K562 (cell line): ENCODE results near the gene FMNL3. TPM values are rescaled to one million over a fixed set of nuclear protein-coding genes. Genes with fewer than 3 reads are reported as not detected.

Experiments used
- ATAC-seq: fragments of 200-7000 bp; cut with Tn5 transposase; 3 replicates; pipeline ENCODE4 v1.9.1; 2020; ENCODE audit warnings: moderate library complexity
- BruUV-seq: library from RNA; stranded (reverse); fragments of 400-500 nt; replicated peaks from 2 replicates; lab custom pipeline; 2021; lab: Mats Ljungman, UMichigan
- CTCF ChIA-PET: fragments of 300-600 bp; formaldehyde crosslinking; extraction: SDS; loops from one replicate; lab custom pipeline; 2021; ENCODE audit warnings: low intra/inter-chr PET ratio; lab: Yijun Ruan, JAX
- POLR2A ChIA-PET: fragments of 300-600, 350-650 bp; sonication (Branson Sonifier 250); formaldehyde crosslinking; extraction: SDS; loops from one replicate; lab custom pipeline; 2021; ENCODE audit warnings: antibody characterized with exemption, inconsistent platforms; lab: Yijun Ruan, JAX
- DNase-seq, 4 experiments: peaks; one replicate each; pipeline versions ENCODE4 v3.0.0 to v3.0.0-alpha.2; 2011 to 2018; ENCODE audit warnings: low spot score in 3 of 4, mixed read lengths in 3 of 4; ENCODE audit errors: extremely low read depth in 1 of 4
- FAIRE-seq: peaks from 2 replicates; lab custom pipeline; 2011; peaks lifted over from hg19 to GRCh38; lab: Jason Lieb, UNC
- H2AFZ ChIP-seq: 2 replicates; pipeline ENCODE4 v1.6.0; 2011; ENCODE audit warnings: low read depth, low read length, control low read depth, inconsistent platforms
- H3K27ac ChIP-seq: fragments of 200-600 bp; 3 replicates; pipeline ENCODE4 v1.8.0; 2011; ENCODE audit warnings: low read depth, mild to moderate bottlenecking, control low read depth, inconsistent platforms, low read length, moderate library complexity, mixed read lengths; ENCODE audit errors: extremely low read depth
- H3K27me3 ChIP-seq, 2 experiments: fragments of 300-600 bp in 1 of 2; 2 replicates in 1 of 2; 3 replicates in 1 of 2; pipeline versions ENCODE4 v1.6.0 to v1.8.0; 2011; ENCODE audit warnings: inconsistent platforms in 2 of 2, low read length in 2 of 2, mild to moderate bottlenecking in 1 of 2, mixed read lengths in 1 of 2, moderate library complexity in 1 of 2; ENCODE audit not compliant: control insufficient read depth in 2 of 2, insufficient read depth in 2 of 2
- H3K36me3 ChIP-seq: fragments of 300-600 bp; 3 replicates; pipeline ENCODE4 v1.8.0; 2011; ENCODE audit warnings: mild to moderate bottlenecking, low read length, inconsistent platforms; ENCODE audit not compliant: control insufficient read depth, insufficient read depth
- H3K4me1 ChIP-seq, 2 experiments: fragments of 200-600 bp in 1 of 2; replicated peaks in 1 of 2; 2 replicates in 1 of 2; 3 replicates in 1 of 2; pipeline versions ENCODE4 v1.5.1 to v1.8.0; 2011; ENCODE audit warnings: inconsistent platforms in 2 of 2, low read length in 2 of 2, mild to moderate bottlenecking in 1 of 2, mixed read lengths in 1 of 2, moderate library complexity in 1 of 2; ENCODE audit not compliant: control insufficient read depth in 2 of 2, insufficient read depth in 2 of 2
- H3K4me2 ChIP-seq: 2 replicates; pipeline ENCODE4 v1.6.1; 2011; ENCODE audit warnings: low read length, control low read depth, inconsistent platforms, mixed read lengths; ENCODE audit not compliant: insufficient read depth
- H3K4me3 ChIP-seq: fragments of 200-600 bp; sonication (generic), shearing (Covaris generic); 2 replicates; pipeline ENCODE4 v1.5.1; 2016; ENCODE audit warnings: control low read depth, inconsistent platforms
- H3K79me2 ChIP-seq: fragments of 200-600 bp; 3 replicates; pipeline ENCODE4 v1.8.0; 2011; ENCODE audit warnings: low read length, inconsistent platforms; ENCODE audit not compliant: control insufficient read depth, insufficient read depth
- H3K9ac ChIP-seq, 2 experiments: 2 replicates each; pipeline versions ENCODE4 v1.6.0 to v1.6.1; 2011; ENCODE audit warnings: low read depth in 2 of 2, low read length in 2 of 2, control low read depth in 1 of 2, inconsistent platforms in 1 of 2, mild to moderate bottlenecking in 1 of 2, mixed read lengths in 1 of 2; ENCODE audit not compliant: insufficient read depth in 1 of 2
- H3K9me1 ChIP-seq: one replicate; pipeline ENCODE4 v1.6.0; 2011; ENCODE audit warnings: inconsistent platforms, mild to moderate bottlenecking, low read length, moderate library complexity; ENCODE audit not compliant: control insufficient read depth, insufficient read depth
- H3K9me3 ChIP-seq: replicated peaks from 2 replicates; pipeline ENCODE4 v1.5.1; 2011; ENCODE audit warnings: low read depth, low read length, inconsistent platforms; ENCODE audit not compliant: control insufficient read depth, insufficient read depth
- H4K20me1 ChIP-seq: replicated peaks from 2 replicates; pipeline ENCODE4 v1.6.1; 2011; ENCODE audit warnings: low read length, inconsistent platforms, mixed read lengths; ENCODE audit not compliant: control insufficient read depth, insufficient read depth
- ARHGAP35 ChIP-seq: fragments of 450-650 bp; IDR thresholded peaks from 2 replicates; pipeline ENCODE4 v1.6.1; 2018; ENCODE audit not compliant: partially characterized antibody
- ASH1L ChIP-seq: fragments of 450-650 bp; IDR thresholded peaks from 2 replicates; pipeline ENCODE4 v1.6.1; 2018; ENCODE audit warnings: borderline replicate concordance, mild to moderate bottlenecking, low read depth; ENCODE audit not compliant: partially characterized antibody
- ATF1 ChIP-seq, 2 experiments: fragments of 450-650 bp in 1 of 2; IDR thresholded peaks; 2 replicates each; pipeline ENCODE4 v1.6.1; 2016; ENCODE audit warnings: missing compliant biosample characterization in 1 of 2, missing genetic modification characterization in 1 of 2
- ATF7 ChIP-seq: fragments of 450-650 bp; IDR thresholded peaks from 2 replicates; pipeline ENCODE4 v1.7.1; 2014; ENCODE audit warnings: mild to moderate bottlenecking, moderate library complexity
- BDP1 ChIP-seq: IDR thresholded peaks from 3 replicates; pipeline ENCODE4 v1.6.1; 2011; ENCODE audit not compliant: insufficient read length, insufficient read depth
- C11orf30 ChIP-seq: fragments of 450-650 bp; IDR thresholded peaks from 2 replicates; pipeline ENCODE4 v1.6.1; 2016; ENCODE audit warnings: low read depth, mild to moderate bottlenecking
- CEBPG ChIP-seq, 3 experiments: fragments of 200-800 bp in 1 of 3; sonication (Bioruptor generic) in 1 of 3; sonication (generic) in 1 of 3; formaldehyde crosslinking in 1 of 3; IDR thresholded peaks in 2 of 3; conservative IDR thresholded peaks in 1 of 3; 2 replicates each; pipeline versions ENCODE4 v1.6.1 to v1.8.0; 2016 to 2022; ENCODE audit warnings: missing compliant biosample characterization in 2 of 3, missing genetic modification characterization in 2 of 3, mild to moderate bottlenecking in 1 of 3, missing genetic modification reagents in 1 of 3
- FOXK1 ChIP-seq: sonication (generic); formaldehyde crosslinking; IDR thresholded peaks from 2 replicates; pipeline ENCODE4 v1.8.0; 2022; ENCODE audit warnings: missing genetic modification reagents, mild to moderate bottlenecking, borderline replicate concordance
- HNRNPLL ChIP-seq: fragments of 200-400 bp; formaldehyde crosslinking; IDR thresholded peaks from 2 replicates; pipeline ENCODE4 v1.6.1; 2017; ENCODE audit warnings: low read length, low read depth, mild to moderate bottlenecking; ENCODE audit not compliant: poor library complexity, severe bottlenecking
- IFI16 ChIP-seq: fragments of 250-450 bp; sonication (Bioruptor Pico); IDR thresholded peaks from 2 replicates; pipeline ENCODE4 v2.1.2; 2022; ENCODE audit warnings: mild to moderate bottlenecking, inconsistent platforms
- JUND ChIP-seq, 2 experiments: IDR thresholded peaks; 2 replicates in 1 of 2; 3 replicates in 1 of 2; pipeline ENCODE4 v1.6.1; 2011; ENCODE audit warnings: borderline replicate concordance in 2 of 2, low read depth in 2 of 2, low read length in 2 of 2, improper control_type of control experiment in 1 of 2, missing biosample characterization in 1 of 2, missing genetic modification characterization in 1 of 2, missing genetic modification reagents in 1 of 2
- KLF16 ChIP-seq: IDR thresholded peaks from 2 replicates; pipeline ENCODE4 v1.6.1; 2016; ENCODE audit warnings: antibody characterized with exemption
- LARP7 ChIP-seq: fragments of 450-650 bp; IDR thresholded peaks from 2 replicates; pipeline ENCODE4 v1.6.1; 2016
- NFRKB ChIP-seq: fragments of 450-650 bp; IDR thresholded peaks from 2 replicates; pipeline ENCODE4 v1.6.1; 2016; ENCODE audit warnings: low read depth
- NR2F6 ChIP-seq: fragments of 450-650 bp; formaldehyde crosslinking; IDR thresholded peaks from 2 replicates; pipeline ENCODE4 v1.4.0; 2020; ENCODE audit warnings: mild to moderate bottlenecking
- RFX1 ChIP-seq: fragments of 450-650 bp; IDR thresholded peaks from 2 replicates; pipeline ENCODE4 v1.6.1; 2016; ENCODE audit warnings: mild to moderate bottlenecking, moderate library complexity
- SRF ChIP-seq, 2 experiments: fragments of 250-450, 450-650 bp in 1 of 2; sonication (Bioruptor Pico) in 1 of 2; sonication (generic) in 1 of 2; formaldehyde crosslinking; IDR thresholded peaks; 2 replicates each; pipeline versions ENCODE4 v1.5.0 to v1.5.1; 2020 to 2022; ENCODE audit warnings: mild to moderate bottlenecking in 1 of 2, missing genetic modification reagents in 1 of 2
- TBP ChIP-seq: optimal IDR thresholded peaks from 2 replicates; pipeline ENCODE3; 2011; ENCODE audit warnings: low read depth, low read length, improper control_type of control experiment
- TOE1 ChIP-seq, 2 experiments: fragments of 450-650 bp in 1 of 2; sonication (generic) in 1 of 2; formaldehyde crosslinking in 1 of 2; IDR thresholded peaks; 2 replicates each; pipeline versions ENCODE4 v1.7.1 to v1.8.0; 2016 to 2022; ENCODE audit warnings: borderline replicate concordance in 2 of 2, mild to moderate bottlenecking in 2 of 2, antibody characterized with exemption in 1 of 2, inconsistent platforms in 1 of 2, low read depth in 1 of 2, missing genetic modification reagents in 1 of 2, moderate library complexity in 1 of 2
- ZBTB1 ChIP-seq: sonication (generic); formaldehyde crosslinking; IDR thresholded peaks from 2 replicates; pipeline ENCODE4 v1.8.1; 2023; ENCODE audit warnings: missing genetic modification reagents, low read depth, mild to moderate bottlenecking, borderline replicate concordance
- ZNF165 ChIP-seq: fragments of 250-450 bp; sonication (Bioruptor Pico); IDR thresholded peaks from 2 replicates; pipeline ENCODE4 v1.4.0; 2020; ENCODE audit warnings: borderline replicate concordance
- WGBS: fragments of 100-300 bp; shearing (Covaris generic); methylation state at CpG from one replicate; pipeline ENCODE4 v1.1.6; 2016; ENCODE audit warnings: low coverage, mixed read lengths; ENCODE audit not compliant: insufficient coverage; ENCODE audit errors: missing lambda C conversion rate; 5-methylcytosine and 5-hydroxymethylcytosine counted together
- in situ Hi-C: fragments of 300-500 bp; cut with MboI; formaldehyde crosslinking; loops from 4 replicates; pipeline ENCODE4 v1.15.0; 2018; ENCODE audit warnings: inconsistent platforms, mixed read lengths
- intact Hi-C: fragments of 100-400 bp; cut with micrococcal nuclease; formaldehyde crosslinking; loops from 2 replicates; pipeline ENCODE4 v1.14.2; 2022
- polyA plus RNA-seq, 8 experiments: library from polyadenylated mRNA; depleted of rRNA in 4 of 8; stranded (reverse) in 5 of 8; unstranded in 3 of 8; fragments of >200 nt; fragmentation: Nextera tagmentation in 2 of 8; fragmentation: Illumina TruSeq in 1 of 8; extraction: Ambion mirVana in 2 of 8; extraction: Trizol in 1 of 8; gene quantifications; 2 replicates each; pipeline versions ENCODE4 v1.2.1 to v1.2.3, GENCODE V29; 2011 to 2014; ENCODE audit warnings: inconsistent platforms in 1 of 8, missing spikeins in 1 of 8
- total RNA-seq, 7 experiments: library from RNA; depleted of rRNA in 6 of 7; stranded (reverse); fragments of >200 nt in 6 of 7; fragmentation: Illumina TruSeq in 2 of 7; extraction: Trizol in 2 of 7; gene quantifications; 2 replicates each; pipeline versions ENCODE4 v1.2.1 to v1.2.3, GENCODE V29; 2011 to 2021; ENCODE audit warnings: low replicate concordance in 1 of 7
- TF ChIP-seq, protein P1 (sequence below): fragments of 450-650 bp; formaldehyde crosslinking; conservative IDR thresholded peaks from 2 replicates; pipeline ENCODE4 v1.4.0; 2022; ENCODE audit warnings: mild to moderate bottlenecking, missing genetic modification characterization

Gene FMNL3
- total and polyA plus RNA-seq, 9 of the 15 experiments (the other 6 are each of a cell fraction or from before 2014, with no cell fraction given), result 0.49 to 14.4 (median 6.8) TPM

DNA sequence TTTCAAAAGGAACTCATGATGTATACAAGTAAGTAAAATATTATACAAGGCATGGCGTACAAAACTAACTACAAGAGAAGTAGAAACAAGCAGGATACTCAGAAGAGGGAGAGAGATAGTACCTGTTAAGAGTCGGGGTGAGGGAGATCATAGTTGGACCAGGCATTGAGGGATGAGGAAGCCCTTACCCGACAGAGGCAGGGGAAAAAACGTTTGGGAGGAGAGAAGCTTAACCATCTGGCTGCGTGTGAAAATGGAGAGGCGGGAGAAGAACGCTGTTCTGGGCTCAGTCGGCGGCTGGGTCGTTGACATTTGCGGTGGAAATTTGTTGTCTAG, 575 bp upstream of the FMNL3 start:
- H3K4me2 ChIP-seq, result peak overlapping the region; percentile 14; the same call in 1 of the 2 replicates
- H3K27ac ChIP-seq, result no peak overlapping the region
- DNase-seq, result no peak
- H3K4me1 ChIP-seq, result peaks cover 14 to 41% of the 10 kb centered on the region in 2 experiments
- FAIRE-seq, result no peak
- H4K20me1 ChIP-seq, result peaks cover 4% of the 10 kb centered on the region; the same call in 1 of the 2 replicates
- H3K9ac ChIP-seq, result no peak overlapping the region
- no peaks in the 10 kb centered on the region for H3K27me3 ChIP-seq
- peak overlapping the region; percentile 94 for H2AFZ ChIP-seq
- intact Hi-C loops (loop anchor here (1.0 to 10.0 kb wide), 5 partner anchors 33 to 353 kb away; partner anchors contain the start of gene TMBIM6), in situ Hi-C loops (loop anchor here (5.0 kb wide), 1 partner anchor 65 kb away; no protein-coding TSS in a partner anchor)
- peaks cover 20% of the 10 kb centered on the region for H3K79me2 ChIP-seq
- POLR2A ChIA-PET, result no interaction called here
- CTCF ChIA-PET, result interaction anchor here (0.9 to 3.2 kb wide), 6 partner anchors 34 to 71 kb away, joined by 3 to 66 read pairs (median 4); no protein-coding TSS in a partner anchor
- WGBS, result 56% methylated on average over 11 of the region's 11 CpGs
- H3K9me3 ChIP-seq, result no peaks in the 10 kb centered on the region
- ATAC-seq, result no peak
- H3K4me3 ChIP-seq, result no peak overlapping the region
- H3K36me3 ChIP-seq, result no peaks in the 10 kb centered on the region
- no peaks in the 10 kb centered on the region for H3K9me1 ChIP-seq
- no TSS peak for BruUV-seq
- no peak for TF ChIP-seq ZNF165 (CRISPR knock-in tag)
- TF ChIP-seq ASH1L, result peak; percentile 3
- no peak for TF ChIP-seq NR2F6
- TF ChIP-seq, protein P1, sequence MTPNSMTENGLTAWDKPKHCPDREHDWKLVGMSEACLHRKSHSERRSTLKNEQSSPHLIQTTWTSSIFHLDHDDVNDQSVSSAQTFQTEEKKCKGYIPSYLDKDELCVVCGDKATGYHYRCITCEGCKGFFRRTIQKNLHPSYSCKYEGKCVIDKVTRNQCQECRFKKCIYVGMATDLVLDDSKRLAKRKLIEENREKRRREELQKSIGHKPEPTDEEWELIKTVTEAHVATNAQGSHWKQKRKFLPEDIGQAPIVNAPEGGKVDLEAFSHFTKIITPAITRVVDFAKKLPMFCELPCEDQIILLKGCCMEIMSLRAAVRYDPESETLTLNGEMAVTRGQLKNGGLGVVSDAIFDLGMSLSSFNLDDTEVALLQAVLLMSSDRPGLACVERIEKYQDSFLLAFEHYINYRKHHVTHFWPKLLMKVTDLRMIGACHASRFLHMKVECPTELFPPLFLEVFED (CRISPR knock-in tag), result 0 out of 2 replicates have a peak, but pooled peaks have one; percentile 34
- TF ChIP-seq TBP, result peak; percentile 0
- no peak for TF ChIP-seq FOXK1
- TF ChIP-seq ARHGAP35, result no peak
- TF ChIP-seq KLF16, result no peak
- no peak for TF ChIP-seq BDP1
- no peak for TF ChIP-seq ATF1 (CRISPR knock-in tag; IDR thresholded peaks at IDR 0.05)
- peak; percentile 20; the same call in 1 of the 2 replicates for TF ChIP-seq ATF1 (tag; IDR thresholded peaks at IDR 0.05)
- TF ChIP-seq RFX1, result no peak
- TF ChIP-seq SRF (CRISPR knock-in tag; IDR thresholded peaks at IDR 0.05), result no peak
- TF ChIP-seq HNRNPLL, result no peak
- TF ChIP-seq NFRKB, result no peak
- no peak for TF ChIP-seq JUND (IDR thresholded peaks at IDR 0.05; ENCODE audit: borderline replicate concordance, low read depth, low read length)
- 0 out of 3 replicates have a peak, but pooled peaks have one; percentile 3 for TF ChIP-seq JUND (tag; IDR thresholded peaks at IDR 0.05; ENCODE audit: borderline replicate concordance, low read depth, low read length)
- TF ChIP-seq TOE1 (IDR thresholded peaks at IDR 0.05; ENCODE audit: borderline replicate concordance), result peak; percentile 39; the same call in 1 of the 2 replicates
- TF ChIP-seq TOE1 (CRISPR knock-in tag; IDR thresholded peaks at IDR 0.05; ENCODE audit: borderline replicate concordance, low read depth), result no peak; the same call in none of the 2 replicates
- TF ChIP-seq LARP7, result no peak
- TF ChIP-seq ZBTB1, result no peak
- no peak for TF ChIP-seq CEBPG (CRISPR knock-in tag; IDR thresholded peaks at IDR 0.05)
- no peak for TF ChIP-seq CEBPG (tag; conservative IDR thresholded peaks at IDR 0.05 in 1 of 2, IDR thresholded peaks at IDR 0.05 in 1 of 2)
- no peak for TF ChIP-seq C11orf30
- no peak for TF ChIP-seq IFI16 (CRISPR knock-in tag)
- 0 out of 2 replicates have a peak, but pooled peaks have one; percentile 2 for TF ChIP-seq ATF7
